ENCODE results near the gene RBFOX2. TPM values are rescaled to one million over a fixed set of nuclear protein-coding genes. Genes with fewer than 3 reads are reported as not detected.

The RBFOX2 gene
- total and polyA plus RNA-seq, 2 of the 8 experiments (the other 6 are each of a cell fraction or from before 2014, with no cell fraction given): 121 to 122 TPM

DNA sequence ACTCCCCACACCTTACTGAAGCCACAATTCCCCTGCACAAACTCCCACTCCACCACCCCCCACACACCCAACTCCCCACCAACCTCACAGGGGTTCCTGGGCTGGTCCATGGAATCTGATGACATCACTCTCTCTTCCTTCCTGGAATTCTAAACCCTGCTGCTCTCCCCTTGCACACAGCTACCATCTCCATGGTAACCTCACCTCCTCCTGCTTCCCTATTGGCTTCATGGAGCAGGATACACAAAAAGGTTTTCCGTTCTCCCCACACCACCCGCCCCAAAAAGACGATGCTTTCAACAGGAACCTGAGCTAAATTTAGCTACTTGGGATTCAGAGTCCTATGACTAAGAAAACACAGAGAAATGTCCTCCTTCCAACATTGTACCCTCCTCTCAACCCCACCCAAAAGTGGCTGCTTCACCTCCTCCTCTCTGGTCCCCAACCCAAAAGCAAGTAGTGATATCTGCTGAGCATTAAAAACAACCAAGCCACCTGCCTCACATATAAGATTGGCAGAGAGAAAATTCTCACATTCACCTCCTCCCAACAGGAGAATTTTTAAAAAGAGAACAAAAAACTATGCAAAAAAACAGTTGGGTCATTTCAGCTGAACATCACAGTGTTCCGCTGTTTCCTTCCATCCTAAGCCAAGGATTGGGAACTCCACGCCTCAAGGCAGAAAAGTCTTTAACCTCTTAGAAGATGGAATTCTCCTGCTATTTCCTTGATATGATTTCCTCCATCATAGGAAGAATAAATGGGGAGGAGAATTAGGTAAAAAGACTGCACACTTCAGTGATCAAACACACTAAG is 66.9 kb downstream of the RBFOX2 start (continued):
- TF ChIP-seq, protein P1, sequence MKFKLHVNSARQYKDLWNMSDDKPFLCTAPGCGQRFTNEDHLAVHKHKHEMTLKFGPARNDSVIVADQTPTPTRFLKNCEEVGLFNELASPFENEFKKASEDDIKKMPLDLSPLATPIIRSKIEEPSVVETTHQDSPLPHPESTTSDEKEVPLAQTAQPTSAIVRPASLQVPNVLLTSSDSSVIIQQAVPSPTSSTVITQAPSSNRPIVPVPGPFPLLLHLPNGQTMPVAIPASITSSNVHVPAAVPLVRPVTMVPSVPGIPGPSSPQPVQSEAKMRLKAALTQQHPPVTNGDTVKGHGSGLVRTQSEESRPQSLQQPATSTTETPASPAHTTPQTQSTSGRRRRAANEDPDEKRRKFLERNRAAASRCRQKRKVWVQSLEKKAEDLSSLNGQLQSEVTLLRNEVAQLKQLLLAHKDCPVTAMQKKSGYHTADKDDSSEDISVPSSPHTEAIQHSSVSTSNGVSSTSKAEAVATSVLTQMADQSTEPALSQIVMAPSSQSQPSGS (IDR thresholded peaks at IDR 0.05; ENCODE audit: low read length): peak; percentile 94
- no peak for TF ChIP-seq FOSL1 (IDR thresholded peaks at IDR 0.05; ENCODE audit: insufficient read depth, low read depth, low read length)
- TF ChIP-seq NRF1 (IDR thresholded peaks at IDR 0.05; ENCODE audit: low read depth, low read length): no peak
- no peak for TF ChIP-seq EGR1 (IDR thresholded peaks at IDR 0.05; ENCODE audit: borderline replicate concordance, low read depth, low read length)
- peak; percentile 83; the same call in 1 of the 2 replicates for TF ChIP-seq JUN (IDR thresholded peaks at IDR 0.05; ENCODE audit: low read depth, low read length)
- no peak for TF ChIP-seq RBBP5 (IDR thresholded peaks at IDR 0.05; ENCODE audit: borderline replicate concordance, low read depth, low read length)
- no peak for TF ChIP-seq BACH1 (IDR thresholded peaks at IDR 0.05; ENCODE audit: low read length)
- no peak for TF ChIP-seq SP4 (IDR thresholded peaks at IDR 0.05; ENCODE audit: low read length)
- no peak for TF ChIP-seq SIX5 (IDR thresholded peaks at IDR 0.05; ENCODE audit: low read depth, low read length)
- TF ChIP-seq SP2 (IDR thresholded peaks at IDR 0.05; ENCODE audit: low read length): no peak
- TF ChIP-seq JUND (IDR thresholded peaks at IDR 0.05; ENCODE audit: low read length): peak; percentile 95

All from H1 (cell line).